CD4-positive, alpha-beta T cell treated with Interleukin-1 beta for 1 hour (primary cell): ENCODE measurements around the gene PDE6D.

Experiments
- DNase-seq, 2 donors: peaks; one replicate each; pipeline ENCODE4 v3.0.0-alpha.2; 2020 to 2022

Gene PDE6D

DNA sequence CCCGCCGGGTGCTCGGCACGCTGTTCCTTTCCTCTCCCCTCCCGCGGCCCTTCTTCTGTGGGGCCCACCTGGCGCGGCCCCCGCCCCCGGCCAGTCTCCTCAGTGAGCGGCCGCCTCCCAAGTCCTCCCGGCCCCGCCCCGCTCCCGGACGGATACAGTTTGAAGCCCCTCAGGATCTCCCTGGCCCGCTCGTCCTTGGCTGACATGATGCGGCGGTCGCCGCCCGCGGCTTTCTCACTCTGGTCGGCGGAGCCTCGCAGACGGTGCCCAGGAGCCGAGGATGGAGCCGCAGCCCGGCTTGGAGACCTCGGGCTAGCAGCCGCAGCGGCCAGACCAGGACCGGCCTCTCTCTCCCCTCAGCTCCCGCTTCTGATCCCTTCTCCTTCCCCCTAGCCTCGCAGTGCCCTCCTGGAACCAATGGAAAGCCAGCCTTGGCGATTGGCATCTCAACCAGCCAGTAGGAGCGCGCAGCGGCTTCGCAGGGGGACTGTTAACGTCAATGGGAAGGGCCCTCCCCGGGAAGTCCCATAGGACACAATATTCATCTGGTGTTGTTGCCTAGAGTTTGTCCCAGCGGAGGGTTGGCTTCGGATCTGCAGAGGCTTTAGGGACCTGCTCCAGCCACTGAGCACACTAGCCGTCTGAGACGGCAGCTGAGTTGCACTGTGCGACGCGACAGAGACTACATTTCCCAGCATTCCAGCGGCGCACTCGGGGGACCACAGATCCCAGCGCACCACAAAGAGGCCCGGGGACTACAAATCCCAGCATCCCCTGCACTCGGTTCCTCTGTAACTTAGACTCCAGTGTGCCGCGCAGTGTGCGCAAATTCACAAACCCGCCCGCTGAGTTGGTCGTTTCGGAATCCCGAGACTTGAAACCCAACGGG is at the start of gene PDE6D:
TSS of gene PDE6D (minus strand) at position 374 of the 889 bp plus-strand sequence. CDS start at position 206, 168 bp downstream.
- DNase-seq: peak; percentile 93 to 97

DNA sequence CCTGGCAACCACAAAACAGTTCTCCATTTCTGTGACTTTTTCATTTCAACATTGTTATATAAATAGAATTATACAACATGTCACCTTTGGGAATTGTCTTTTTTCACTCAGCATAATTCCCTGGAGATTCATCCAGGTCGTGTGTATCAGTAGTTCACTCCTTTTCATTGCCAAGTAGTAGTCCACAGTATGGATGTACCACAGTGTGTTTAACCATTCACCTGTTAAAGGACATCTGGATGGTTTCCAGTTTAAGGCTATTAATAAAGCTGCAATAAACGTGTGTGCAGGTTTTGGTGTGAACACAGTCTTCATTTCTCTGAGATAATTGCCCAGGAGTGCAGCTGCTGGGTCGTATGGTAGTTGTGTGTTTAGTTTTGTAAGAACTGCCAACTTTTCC is 40.8 kb upstream of the PDE6D start:
- no peak for DNase-seq

- no peak for DNase-seq
Measured at GRCh38 chr2:231820786-231821303, 39.8 kb upstream of the PDE6D start.

GRCh38 chr2:231819447-231820042 is 38.5 kb upstream of the PDE6D start:
- DNase-seq: no peak

- no peak for DNase-seq
Measured at GRCh38 chr2:231816327-231817026, 35.4 kb upstream of the PDE6D start.

- DNase-seq: no peak
Measured at GRCh38 chr2:231810905-231811304, 29.8 kb upstream of the PDE6D start.

DNA sequence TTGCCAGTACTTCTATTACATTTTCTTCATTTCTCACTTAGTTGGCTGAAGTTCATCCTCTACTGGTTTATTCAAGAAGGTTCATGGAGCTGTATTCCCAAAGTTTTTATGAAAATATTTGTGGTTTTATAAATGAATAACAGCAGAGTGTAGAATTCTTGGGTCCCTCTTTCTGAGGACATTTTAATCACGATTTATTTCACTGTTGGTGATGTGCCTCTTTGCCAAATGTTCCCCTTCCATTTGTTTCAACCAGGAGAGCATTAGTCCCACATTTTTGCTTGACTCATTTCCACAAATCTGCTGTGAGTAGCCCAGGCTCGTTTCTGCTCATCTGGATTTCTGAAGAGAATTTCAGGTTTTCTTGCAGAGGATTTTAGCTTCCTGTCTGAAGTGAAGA is 25.9 kb upstream of the PDE6D start:
- no peak for DNase-seq

DNA sequence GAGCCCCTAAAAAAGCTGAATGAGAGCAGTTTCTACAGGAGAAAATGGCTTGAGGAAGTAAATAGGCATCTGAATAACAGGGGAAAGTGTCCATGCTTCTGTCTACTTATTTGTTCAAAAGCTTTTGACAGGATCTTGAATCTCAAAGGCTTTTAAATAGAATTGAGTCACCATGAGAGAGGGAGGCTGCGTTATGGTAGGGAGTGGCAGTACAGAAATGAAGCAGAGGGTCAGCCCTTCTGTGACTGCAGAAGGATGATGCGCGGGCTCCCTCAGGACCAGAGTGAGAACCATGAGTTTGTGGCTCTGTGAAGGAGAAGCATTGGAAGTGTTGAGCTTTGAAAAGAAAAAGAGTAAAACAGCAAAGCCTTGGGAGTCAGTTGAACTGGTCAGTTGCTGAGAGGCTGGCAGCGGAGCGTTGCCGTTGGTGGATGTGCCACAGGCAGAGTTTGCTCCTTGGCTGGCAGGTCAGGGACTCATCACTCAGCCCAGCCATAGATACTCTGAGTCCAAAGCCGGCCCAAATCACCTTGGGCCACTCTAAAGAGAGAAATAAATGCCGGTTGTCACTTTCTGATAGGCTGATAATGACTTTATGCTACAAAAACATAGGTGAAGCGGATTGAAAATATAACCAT is 22.5 kb upstream of the PDE6D start:
- DNase-seq: no peak

DNA sequence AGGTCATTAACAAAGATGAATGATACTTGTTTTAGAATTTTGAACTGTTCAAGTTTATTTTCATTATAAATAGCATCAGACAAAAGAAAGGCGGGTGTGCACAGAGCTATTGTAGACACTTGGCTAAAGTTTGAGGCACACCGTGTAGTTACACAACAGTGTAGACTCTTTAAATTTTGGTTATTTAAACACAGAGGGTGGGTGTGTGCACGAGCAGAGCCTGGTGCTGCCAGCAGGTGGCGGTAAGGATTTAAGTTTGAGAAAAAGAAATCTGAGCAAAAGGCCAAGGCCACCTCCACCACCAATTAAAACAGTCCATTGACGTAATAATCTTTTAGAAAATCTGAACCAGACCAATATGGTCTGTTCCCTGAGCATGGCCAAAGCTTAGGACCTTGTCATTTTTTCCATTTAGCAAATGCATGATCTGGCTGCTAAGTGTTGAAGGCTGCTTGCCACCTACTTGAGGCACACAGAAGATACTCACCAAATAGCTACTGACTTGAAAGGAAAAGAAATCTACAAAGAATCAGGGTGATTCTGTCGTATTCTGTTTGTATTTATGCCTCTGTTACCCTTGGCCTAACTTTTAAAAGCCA is 19.5 kb upstream of the PDE6D start:
- peak in 1 of 2 donors; percentile 36 for DNase-seq

DNA sequence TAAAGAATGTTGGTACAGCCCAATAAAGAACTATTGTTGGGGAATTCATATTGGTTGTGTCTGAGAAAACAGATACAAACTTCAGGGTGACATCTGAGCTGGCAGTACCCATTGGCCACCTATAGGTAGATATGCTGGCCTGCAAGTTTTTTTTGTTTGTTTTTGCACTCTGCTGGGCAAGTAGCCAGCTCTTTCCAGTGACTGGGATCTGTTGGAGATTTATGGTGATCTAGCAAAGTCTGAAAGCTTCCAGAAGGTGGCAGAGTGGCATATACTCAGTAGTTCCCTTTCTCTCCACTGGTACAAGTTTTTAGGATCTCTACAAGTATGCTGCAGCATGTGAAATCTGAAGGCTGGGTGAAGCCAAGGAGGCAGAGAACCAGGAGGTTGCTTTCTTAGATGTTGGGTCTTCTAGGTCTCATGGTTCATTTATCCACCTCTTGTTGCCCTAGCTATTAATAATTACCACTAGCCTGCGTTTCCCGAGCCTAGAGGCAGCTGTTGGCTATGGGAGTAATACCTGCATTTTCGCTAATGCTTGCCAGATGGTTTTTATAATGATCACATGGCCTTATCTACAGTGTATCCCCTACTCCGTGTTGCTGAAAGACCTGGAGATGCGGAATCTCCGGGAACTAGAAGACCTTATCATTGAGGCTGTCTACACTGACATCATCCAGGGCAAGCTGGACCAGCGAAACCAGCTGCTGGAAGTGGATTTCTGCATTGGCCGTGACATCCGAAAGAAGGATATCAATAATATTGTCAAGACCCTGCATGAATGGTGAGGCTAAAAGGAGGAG is 14.6 kb upstream of the PDE6D start:
- no peak for DNase-seq

DNA sequence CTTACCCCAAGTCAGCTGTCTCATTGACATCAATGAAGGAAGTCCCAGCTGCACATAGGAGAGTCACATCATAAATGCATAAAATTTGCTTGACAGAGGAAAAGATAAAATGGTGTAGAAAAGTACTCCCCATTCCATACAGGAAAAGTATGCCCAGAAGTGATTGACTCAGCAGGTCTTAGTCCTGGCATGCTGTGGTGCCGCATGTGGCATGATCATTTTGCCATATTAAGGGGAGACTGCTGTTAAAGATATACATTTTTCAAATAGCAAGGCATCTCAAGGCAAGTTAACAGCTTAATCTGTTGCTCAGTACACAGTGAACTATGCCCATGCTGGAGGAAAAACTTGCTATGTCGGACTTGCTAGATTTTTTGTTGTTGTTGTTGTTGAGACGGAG is 13.3 kb upstream of the PDE6D start:
- no peak for DNase-seq

DNA sequence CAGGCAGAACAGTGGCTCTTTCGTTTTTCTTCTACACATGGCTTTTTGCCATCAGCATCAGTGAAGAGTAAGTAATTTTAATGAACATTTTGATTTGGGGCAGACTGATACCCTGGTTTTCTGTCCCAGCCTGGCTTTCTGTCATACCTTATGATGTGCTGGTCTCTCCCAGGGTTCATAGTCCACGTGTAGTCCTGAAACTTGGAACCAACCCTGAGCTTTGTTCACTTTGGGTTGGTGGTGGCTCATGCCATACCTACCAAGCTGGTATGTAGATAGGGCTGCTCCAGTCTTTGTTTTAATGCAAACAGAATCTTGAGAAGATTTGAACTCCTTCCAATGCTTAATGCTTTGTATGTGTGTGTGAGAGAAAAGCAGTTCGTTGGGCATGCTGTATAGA is 10.0 kb upstream of the PDE6D start:
- DNase-seq: no peak

DNA sequence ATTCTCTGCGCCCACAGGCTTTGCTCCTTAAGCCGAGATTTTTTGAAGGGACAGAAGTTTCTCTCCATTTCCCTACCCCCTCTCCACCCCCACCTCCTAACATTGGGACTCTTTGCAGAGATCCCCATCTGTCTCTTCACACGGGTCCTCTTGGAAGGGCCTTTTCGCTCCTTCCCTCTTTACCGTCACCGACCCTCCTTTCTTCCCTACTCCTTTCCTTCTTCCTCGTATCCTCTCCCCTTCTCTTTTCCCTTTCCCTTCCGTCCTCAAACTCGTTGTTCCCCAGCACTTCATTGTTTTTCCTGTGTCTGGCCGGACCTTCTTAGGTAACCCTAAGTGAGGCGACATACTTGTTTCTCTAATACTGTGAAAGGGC is 5.8 kb upstream of the PDE6D start:
- DNase-seq: no peak

DNA sequence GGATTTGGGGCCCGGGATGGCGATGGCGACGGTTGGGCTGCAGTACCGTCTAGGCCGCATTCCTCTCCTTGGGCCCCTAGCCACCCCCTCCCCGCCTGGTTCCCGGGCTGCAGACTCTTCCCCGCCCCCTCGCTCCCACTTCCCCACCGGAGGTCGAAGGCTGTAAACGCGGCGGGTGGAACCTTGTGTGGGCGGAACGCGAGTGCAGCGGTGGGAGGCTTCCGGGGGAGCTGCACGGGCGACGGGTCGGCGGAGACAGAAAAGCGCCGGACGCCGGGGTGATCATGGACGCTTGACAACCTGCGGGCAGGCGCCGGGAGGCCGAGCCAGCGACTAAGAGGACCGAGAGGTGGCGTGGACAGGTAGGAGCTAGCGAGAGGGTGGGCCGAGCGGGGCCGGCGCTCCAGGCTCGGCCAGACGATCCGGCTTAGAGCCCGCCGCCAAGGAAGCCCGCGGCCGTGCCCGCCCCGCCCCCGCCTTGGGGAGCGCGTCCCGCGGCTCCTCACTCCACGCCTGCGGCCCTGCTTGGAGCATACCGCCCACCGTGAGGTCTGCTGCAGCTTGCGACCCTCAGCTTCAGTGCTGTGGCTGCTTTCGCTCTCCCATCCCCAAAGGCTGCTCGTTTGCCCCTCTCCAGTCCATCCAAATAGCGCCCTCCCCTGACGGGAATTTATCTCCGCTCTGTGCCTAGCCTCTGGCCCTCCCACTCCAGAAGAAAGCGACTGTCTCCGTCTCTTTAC is 5.3 kb upstream of the PDE6D start, which contains the start of gene COPS7B:
TSS of gene COPS7B (plus strand) at position 269 of the 740 bp plus-strand sequence. CDS start 2,126 bp downstream, outside the sequence.
- peak; percentile 73 to 83 for DNase-seq

- DNase-seq: no peak
Measured at GRCh38 chr2:231785822-231786176, 4.7 kb upstream of the PDE6D start.

GRCh38 chr2:231785413-231785812 is 4.3 kb upstream of the PDE6D start:
- no peak for DNase-seq

DNA sequence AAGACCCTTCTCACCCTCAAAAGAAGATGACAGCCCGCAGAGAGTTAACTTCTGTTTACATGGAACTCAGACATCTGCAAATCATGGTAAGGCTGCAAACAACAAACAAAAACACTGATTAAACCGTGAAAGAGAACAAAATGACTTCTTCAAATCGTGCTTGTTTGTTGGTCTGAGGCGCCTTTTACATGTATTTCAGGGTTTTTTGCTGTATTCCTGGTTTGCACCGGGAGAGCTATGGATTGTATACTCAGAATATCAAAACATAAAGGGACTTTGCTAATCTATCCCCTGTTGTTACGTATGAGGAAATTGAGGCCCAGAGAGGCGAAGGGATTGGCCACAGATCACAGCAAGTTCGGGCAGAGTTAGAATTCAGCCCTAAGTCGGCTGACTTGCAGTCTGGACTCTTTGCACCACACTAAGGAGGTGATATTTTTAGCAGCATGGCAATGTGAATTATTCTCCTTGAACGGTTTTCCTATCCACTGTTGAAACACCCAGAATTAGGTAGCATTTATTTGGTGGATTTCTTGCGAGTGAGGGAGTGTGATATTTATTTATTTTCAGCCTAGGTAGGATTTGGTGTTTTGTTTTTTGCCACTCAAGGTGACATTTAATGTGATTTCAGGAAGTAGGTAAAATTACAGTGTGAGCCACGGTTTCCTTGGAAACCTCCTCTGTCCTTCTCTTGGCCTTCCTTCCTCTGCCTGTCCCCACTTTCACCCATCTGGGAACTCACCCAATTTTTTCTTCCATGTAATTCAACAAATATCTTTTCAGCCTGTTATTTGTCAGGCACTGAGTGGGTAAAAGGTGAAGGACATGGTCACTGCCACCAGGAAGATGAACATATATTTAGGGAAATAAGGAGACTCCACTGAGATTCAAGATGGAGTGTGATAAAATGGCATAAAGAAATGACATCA is 980 bp upstream of the PDE6D start:
- DNase-seq: peak; percentile 31 to 46

GRCh38 chr2:231780123-231780908 is 766 bp downstream of the PDE6D start:
- DNase-seq: no peak
